BLaER1 (cell line): ENCODE results near the gene DCDC2.
"Not testable (repeated sequence)": the region's sequence is repeated elsewhere in the genome, so short reads cannot be mapped to it uniquely, and the experiment has no call there.

Experiments
- H3K27ac ChIP-seq: shearing (Covaris generic); formaldehyde crosslinking; 2 replicates; pipeline ENCODE4 v1.8.1; 2022
- H3K27me3 ChIP-seq: shearing (Covaris generic); formaldehyde crosslinking; 2 replicates; pipeline ENCODE4 v1.8.1; 2022
- H3K36me3 ChIP-seq: shearing (Covaris generic); formaldehyde crosslinking; 2 replicates; pipeline ENCODE4 v1.8.1; 2022
- H3K4me1 ChIP-seq: shearing (Covaris generic); formaldehyde crosslinking; 2 replicates; pipeline ENCODE4 v1.8.1; 2022
- H3K4me2 ChIP-seq: shearing (Covaris generic); formaldehyde crosslinking; 2 replicates; pipeline ENCODE4 v1.8.1; 2022
- H3K4me3 ChIP-seq: shearing (Covaris generic); formaldehyde crosslinking; 2 replicates; pipeline ENCODE4 v1.8.1; 2022
- H3K9ac ChIP-seq: shearing (Covaris generic); formaldehyde crosslinking; 2 replicates; pipeline ENCODE4 v1.8.1; 2022
- H3K9me3 ChIP-seq: shearing (Covaris generic); formaldehyde crosslinking; 2 replicates; pipeline ENCODE4 v1.8.1; 2022
- H4K20me1 ChIP-seq: shearing (Covaris generic); formaldehyde crosslinking; 2 replicates; pipeline ENCODE4 v1.8.1; 2022
- Cebpa-rat ChIP-seq: shearing (Covaris generic); IDR thresholded peaks from 2 replicates; pipeline ENCODE4 v1.8.1; 2022

The DCDC2 gene

DNA sequence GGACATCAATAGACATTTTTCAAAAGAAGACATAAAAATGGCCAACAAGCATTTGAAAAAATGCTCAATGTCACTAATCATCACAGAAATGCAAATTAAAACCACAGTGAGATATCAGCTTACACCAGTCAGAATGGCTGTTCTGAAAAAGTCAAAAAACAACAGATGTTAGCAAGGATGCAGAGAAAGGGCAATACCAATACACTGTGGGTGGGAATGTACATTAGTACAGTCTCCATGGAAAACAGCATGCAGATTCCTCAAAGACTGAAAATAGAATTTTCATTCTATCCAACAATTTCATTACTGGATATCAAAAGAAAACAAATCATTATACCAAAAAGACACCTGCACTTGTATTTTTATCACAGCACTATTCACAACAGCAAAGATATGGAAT lies 85.3 kb downstream of the DCDC2 start:
- TF ChIP-seq Cebpa-rat: no peak
- no peak overlapping the region for H3K27ac ChIP-seq
- no peak overlapping the region for H3K9ac ChIP-seq
- H3K4me3 ChIP-seq: no peak overlapping the region
- no peaks in the 10 kb centered on the region for H3K9me3 ChIP-seq
- no peak overlapping the region for H3K4me2 ChIP-seq
- no peaks in the 10 kb centered on the region for H3K36me3 ChIP-seq
- H3K4me1 ChIP-seq: peaks cover 5% of the 10 kb centered on the region; the same call in 1 of the 2 replicates
- no peaks in the 10 kb centered on the region for H3K27me3 ChIP-seq
- no peaks in the 10 kb centered on the region for H4K20me1 ChIP-seq

DNA sequence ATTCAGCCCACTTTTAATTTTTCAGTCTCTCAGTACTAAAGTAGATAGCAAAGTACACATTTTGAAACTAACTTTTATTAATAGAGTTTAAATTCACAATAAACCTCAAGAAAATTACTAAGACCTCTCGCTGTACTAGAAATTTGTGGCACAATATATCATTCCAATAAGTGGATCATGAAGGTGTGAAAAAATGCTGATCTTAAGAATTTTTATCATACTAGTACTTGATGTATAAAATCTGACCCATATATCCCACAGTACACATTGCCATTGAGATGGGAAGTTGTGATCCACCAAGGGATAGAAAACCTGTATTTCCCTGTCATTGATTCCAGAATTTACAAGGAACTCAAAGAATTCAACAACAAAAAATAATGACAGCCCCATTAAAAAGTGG lies 85.7 kb downstream of the DCDC2 start:
- TF ChIP-seq Cebpa-rat: no peak

DNA sequence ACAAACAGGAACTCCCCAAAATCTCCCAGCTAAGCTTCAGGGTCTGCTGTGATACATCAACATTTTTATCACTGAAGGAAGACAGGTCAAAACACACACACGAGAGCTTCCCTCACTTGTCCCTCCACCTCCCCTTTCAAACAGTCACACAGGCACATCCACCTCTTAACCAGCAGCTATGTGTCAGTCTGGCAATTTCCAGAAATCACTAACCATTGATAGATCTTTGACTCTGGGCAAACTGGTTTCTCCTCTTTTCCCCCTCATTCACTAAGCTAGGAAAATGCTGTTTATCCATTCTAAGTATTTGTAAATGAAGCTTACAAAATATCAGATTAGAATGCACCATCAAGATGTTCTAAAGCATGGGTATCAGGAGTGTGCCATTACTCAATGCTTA lies 87.8 kb downstream of the DCDC2 start:
- H3K27ac ChIP-seq: no peak overlapping the region

More for the DNA sequence above, 85.7 kb downstream of the DCDC2 start:
- no peaks in the 10 kb centered on the region for H3K27me3 ChIP-seq
- no peaks in the 10 kb centered on the region for H4K20me1 ChIP-seq
- no peak overlapping the region for H3K27ac ChIP-seq
- no peak overlapping the region for H3K9ac ChIP-seq
- no peak overlapping the region for H3K4me2 ChIP-seq
- H3K4me3 ChIP-seq: no peak overlapping the region
- H3K9me3 ChIP-seq: no peaks in the 10 kb centered on the region
- H3K4me1 ChIP-seq: peaks cover 5% of the 10 kb centered on the region; the same call in 1 of the 2 replicates
- H3K36me3 ChIP-seq: no peaks in the 10 kb centered on the region

DNA sequence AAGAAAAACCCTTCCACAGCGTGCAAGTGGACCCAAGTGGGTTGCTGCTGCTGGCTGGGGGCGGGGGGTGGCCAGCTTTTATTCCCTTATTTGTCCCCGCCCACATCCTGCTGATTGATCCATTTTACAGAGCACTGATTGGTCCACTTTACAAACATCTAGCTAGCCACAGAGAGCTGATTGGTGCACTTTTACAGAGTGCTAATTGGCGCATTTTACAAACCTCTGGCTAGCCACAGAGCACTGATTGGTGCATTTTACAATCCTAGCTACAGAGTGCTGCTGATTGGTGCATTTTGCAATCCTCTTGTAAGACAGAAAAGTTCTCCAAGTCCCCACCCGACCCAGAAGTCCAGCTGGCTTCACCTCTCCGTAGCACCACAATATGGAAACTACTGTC lies 99.6 kb downstream of the DCDC2 start:
- not testable (repeated sequence) for H3K9me3 ChIP-seq, H3K9ac ChIP-seq, H3K27me3 ChIP-seq, H3K4me2 ChIP-seq, H3K4me1 ChIP-seq, H4K20me1 ChIP-seq, H3K36me3 ChIP-seq, H3K4me3 ChIP-seq, H3K27ac ChIP-seq

More for the DNA sequence above, 87.8 kb downstream of the DCDC2 start:
- Histone ChIP-seq H3K27me3 (no peaks in the 10 kb centered on the region), H3K4me2 (no peak overlapping the region), H3K9ac (no peak overlapping the region), H3K36me3 (no peaks in the 10 kb centered on the region), H3K4me1 (no peaks in the 10 kb centered on the region), H4K20me1 (no peaks in the 10 kb centered on the region), H3K9me3 (no peaks in the 10 kb centered on the region), H3K4me3 (no peak overlapping the region)
- TF ChIP-seq Cebpa-rat: no peak

DNA sequence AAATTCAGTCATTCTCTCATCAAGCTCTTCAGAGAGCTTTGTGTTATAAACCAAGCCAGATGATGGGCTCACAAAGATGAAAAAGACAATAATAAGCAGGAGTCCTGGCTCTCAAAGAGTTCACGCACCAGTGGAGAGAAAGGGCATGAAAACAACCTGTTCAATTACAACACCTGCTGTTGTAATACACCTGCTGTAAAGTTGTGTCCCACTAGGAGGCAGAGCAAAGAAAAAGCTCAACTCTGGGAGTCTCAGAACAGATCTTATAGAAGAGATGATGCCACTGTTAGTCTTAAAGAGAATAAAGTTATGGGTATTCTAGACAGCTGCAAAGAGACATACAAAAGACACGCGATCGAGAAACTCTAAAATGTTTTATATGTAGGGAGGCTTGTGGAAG lies 100.6 kb downstream of the DCDC2 start:
- no peaks in the 10 kb centered on the region for H3K27me3 ChIP-seq
- TF ChIP-seq Cebpa-rat: no peak
- H3K9ac ChIP-seq: no peak overlapping the region
- H3K36me3 ChIP-seq: no peaks in the 10 kb centered on the region
- no peaks in the 10 kb centered on the region for H4K20me1 ChIP-seq
- H3K4me1 ChIP-seq: peaks cover 5% of the 10 kb centered on the region; the same call in 1 of the 2 replicates
- no peak overlapping the region for H3K4me3 ChIP-seq
- no peak overlapping the region for H3K27ac ChIP-seq
- H3K4me2 ChIP-seq: no peak overlapping the region
- H3K9me3 ChIP-seq: peaks cover 8% of the 10 kb centered on the region; the same call in 1 of the 2 replicates

DNA sequence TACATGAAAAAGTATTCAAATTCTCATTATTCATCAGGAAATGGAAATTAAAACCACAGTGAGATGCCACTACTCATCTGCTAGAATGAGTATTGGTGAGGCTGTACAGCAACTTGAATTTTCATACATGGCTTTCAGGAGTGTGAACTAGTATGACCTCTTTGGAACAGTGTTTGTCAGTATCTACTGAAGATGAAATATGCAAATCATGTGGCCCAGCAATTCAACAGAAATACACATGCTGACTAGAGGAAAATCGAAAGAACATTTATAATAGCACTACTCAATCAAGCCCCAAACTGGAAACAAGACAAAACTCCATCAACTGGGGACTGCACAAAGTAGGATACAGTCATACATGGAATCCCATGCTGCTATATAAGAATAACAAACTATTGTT lies 102.2 kb downstream of the DCDC2 start:
- no peak for TF ChIP-seq Cebpa-rat
- H3K4me3 ChIP-seq: no peak overlapping the region

DNA sequence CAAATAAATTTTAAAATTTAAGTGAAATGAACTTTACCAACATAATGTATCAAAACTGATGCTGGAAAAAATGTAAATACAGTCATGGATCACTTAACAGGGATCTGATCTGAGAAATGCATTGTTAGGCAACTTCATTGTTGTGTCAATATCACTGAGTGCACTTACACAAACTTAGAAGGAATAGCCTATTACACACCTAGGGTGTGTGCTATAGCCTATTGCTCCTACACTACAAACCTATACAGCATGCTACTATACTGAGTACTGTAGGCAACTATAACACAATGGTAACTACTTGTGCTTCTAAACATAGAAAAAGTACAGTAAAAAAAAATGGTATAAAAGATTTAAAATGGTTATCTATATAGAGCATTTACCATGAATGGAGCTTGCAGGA lies 104.5 kb downstream of the DCDC2 start:
- Histone ChIP-seq H3K4me3 (no peak overlapping the region), H3K4me2 (no peak overlapping the region), H3K9me3 (peaks cover 4% of the 10 kb centered on the region; the same call in 1 of the 2 replicates), H3K4me1 (peaks cover 5% of the 10 kb centered on the region; the same call in 1 of the 2 replicates), H3K9ac (no peak overlapping the region), H3K36me3 (no peaks in the 10 kb centered on the region), H3K27me3 (no peaks in the 10 kb centered on the region), H4K20me1 (no peaks in the 10 kb centered on the region), H3K27ac (no peak overlapping the region)
- no peak for TF ChIP-seq Cebpa-rat

More for the DNA sequence above, 102.2 kb downstream of the DCDC2 start:
- Histone ChIP-seq H3K4me1 (peaks cover 5% of the 10 kb centered on the region; the same call in 1 of the 2 replicates), H3K9me3 (peaks cover 8% of the 10 kb centered on the region; the same call in 1 of the 2 replicates), H3K4me2 (no peak overlapping the region), H3K27me3 (no peaks in the 10 kb centered on the region), H3K9ac (no peak overlapping the region), H4K20me1 (no peaks in the 10 kb centered on the region), H3K27ac (no peak overlapping the region), H3K36me3 (no peaks in the 10 kb centered on the region)

DNA sequence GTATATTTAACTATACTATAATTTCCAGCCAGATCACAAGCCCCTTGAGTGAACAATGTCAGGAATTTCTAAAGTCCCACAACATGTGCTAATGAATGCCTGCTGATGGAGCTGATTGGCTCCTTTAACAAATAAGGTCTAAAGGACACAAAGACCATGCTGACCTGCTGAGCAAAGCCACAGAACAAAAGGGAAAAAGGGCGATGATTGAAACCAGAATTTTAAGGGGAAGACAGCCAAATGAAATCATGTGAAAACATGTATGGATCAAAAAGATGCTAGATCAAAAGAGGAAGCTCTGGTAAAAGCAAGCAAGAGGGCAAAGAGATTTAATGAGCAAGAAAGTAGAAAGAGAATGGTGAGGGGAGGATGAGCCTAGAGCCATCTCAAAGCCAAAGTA lies 105.6 kb downstream of the DCDC2 start:
- no peak overlapping the region for H3K4me2 ChIP-seq
- H3K9ac ChIP-seq: no peak overlapping the region
- no peaks in the 10 kb centered on the region for H3K9me3 ChIP-seq
- no peaks in the 10 kb centered on the region for H4K20me1 ChIP-seq
- no peak overlapping the region for H3K27ac ChIP-seq
- peaks cover 5% of the 10 kb centered on the region; the same call in 1 of the 2 replicates for H3K4me1 ChIP-seq
- H3K4me3 ChIP-seq: no peak overlapping the region
- TF ChIP-seq Cebpa-rat: no peak
- no peaks in the 10 kb centered on the region for H3K27me3 ChIP-seq
- no peaks in the 10 kb centered on the region for H3K36me3 ChIP-seq

DNA sequence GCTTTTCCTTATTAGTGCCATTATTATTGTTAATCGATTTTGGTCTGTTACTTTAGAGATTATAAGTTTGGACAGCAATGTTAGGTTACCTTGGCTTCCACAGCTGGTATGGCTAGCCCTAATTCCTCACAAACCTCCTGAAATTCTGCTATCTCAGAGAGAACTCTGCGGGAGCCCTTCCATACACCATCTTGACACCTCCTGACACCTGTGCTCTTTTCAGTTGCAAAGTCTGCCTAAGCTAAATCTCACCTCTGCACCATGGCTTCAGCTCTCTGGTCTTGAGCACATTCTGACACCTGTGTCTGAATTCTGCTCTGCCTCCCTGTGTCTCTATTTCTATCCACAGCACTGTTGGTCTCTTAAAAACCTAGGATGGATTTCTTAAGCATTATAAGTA lies 106.5 kb downstream of the DCDC2 start:
- no peak overlapping the region for H3K27ac ChIP-seq

DNA sequence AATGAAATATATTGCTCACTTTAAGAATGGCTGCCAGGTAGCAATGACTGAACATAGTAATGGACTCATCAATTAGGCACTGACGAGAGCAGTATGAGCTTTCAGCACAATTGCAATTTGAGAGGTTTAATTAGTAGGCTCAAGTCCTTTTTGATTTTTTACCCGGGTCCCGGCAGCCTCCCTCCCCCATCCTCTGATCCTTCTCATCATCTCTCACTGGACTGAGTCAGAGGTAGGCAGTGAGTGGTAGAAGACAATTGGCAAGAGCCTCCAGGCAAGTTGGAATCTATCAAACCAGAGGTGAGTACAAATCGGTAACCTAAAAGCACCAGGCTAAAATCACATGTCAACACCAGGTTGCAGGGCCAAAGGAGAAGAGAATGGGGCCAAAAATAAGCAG lies 107.9 kb downstream of the DCDC2 start:
- no peaks in the 10 kb centered on the region for H3K27me3 ChIP-seq
- H3K27ac ChIP-seq: no peak overlapping the region
- H3K9me3 ChIP-seq: no peaks in the 10 kb centered on the region
- H3K4me2 ChIP-seq: no peak overlapping the region
- no peaks in the 10 kb centered on the region for H3K4me1 ChIP-seq
- TF ChIP-seq Cebpa-rat: no peak
- H3K9ac ChIP-seq: no peak overlapping the region
- H3K4me3 ChIP-seq: no peak overlapping the region
- H3K36me3 ChIP-seq: no peaks in the 10 kb centered on the region
- H4K20me1 ChIP-seq: no peaks in the 10 kb centered on the region

More for the DNA sequence above, 106.5 kb downstream of the DCDC2 start:
- H3K4me1 ChIP-seq: peaks cover 5% of the 10 kb centered on the region; the same call in 1 of the 2 replicates
- H4K20me1 ChIP-seq: no peaks in the 10 kb centered on the region
- no peaks in the 10 kb centered on the region for H3K27me3 ChIP-seq
- no peaks in the 10 kb centered on the region for H3K36me3 ChIP-seq
- H3K9ac ChIP-seq: no peak overlapping the region
- TF ChIP-seq Cebpa-rat: no peak
- H3K4me3 ChIP-seq: no peak overlapping the region
- no peak overlapping the region for H3K4me2 ChIP-seq
- no peaks in the 10 kb centered on the region for H3K9me3 ChIP-seq

DNA sequence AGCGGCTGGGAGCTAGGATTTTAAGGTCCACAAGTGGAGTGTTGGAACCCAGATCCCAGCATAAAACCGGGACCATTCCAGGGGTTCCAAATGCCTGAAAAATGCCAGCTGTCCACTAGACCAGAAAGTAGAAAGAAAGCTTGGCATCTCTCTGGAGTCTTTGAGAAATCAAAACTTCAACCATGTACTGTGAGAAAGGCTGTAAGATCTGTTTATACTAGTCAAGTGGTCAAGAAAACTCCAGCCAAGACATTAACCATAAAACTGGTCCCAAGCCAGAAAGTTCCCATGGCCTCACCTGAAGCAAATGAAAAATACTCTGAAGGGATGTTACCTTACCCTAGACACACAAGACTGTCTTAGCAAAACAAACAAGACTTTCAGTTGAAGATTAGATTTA lies 112.6 kb downstream of the DCDC2 start:
- no peak for TF ChIP-seq Cebpa-rat
- Histone ChIP-seq H3K9me3 (no peaks in the 10 kb centered on the region), H4K20me1 (no peaks in the 10 kb centered on the region), H3K36me3 (no peaks in the 10 kb centered on the region), H3K4me1 (no peaks in the 10 kb centered on the region), H3K9ac (no peak overlapping the region), H3K4me3 (no peak overlapping the region), H3K27ac (no peak overlapping the region), H3K27me3 (no peaks in the 10 kb centered on the region), H3K4me2 (no peak overlapping the region)
